ENCODE data around the gene FAM171A1.

The FAM171A1 gene

DNA sequence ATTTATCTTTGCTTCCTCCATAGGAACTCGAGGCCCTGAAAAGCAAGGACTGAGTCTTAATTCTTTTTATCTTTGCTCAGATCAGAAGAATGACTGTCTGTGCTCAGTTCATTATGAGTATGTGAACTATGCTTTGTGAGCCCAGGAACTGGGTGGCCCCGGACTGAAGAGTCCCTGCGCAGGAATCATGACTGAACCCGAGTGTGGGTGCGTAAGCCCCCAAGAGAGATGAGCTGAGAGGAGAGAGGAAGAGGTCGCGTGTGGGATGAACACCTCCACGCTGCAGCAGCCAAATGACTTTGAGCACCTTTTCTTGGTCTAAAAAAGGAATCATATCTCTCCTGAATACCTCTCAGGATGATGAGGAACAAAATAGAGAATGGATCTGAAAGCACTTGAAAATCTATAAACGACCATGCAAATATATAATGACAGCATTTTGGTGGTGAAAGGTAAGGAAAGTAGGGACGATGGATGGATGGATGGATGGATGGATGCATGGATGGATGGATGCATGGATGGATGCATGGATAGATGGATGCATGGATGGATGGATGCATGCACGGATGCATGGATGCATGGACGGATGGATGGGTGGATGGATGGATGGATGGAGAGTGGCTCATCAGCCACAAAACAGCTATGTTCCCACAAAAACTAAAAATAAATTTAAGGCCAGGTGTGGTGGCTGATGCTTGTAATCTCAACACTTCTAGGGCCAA lies 19.8 kb downstream of the FAM171A1 start:
- DNase-seq (ENCODE audit: low read depth), result no peak
- no peak overlapping the region for H3K4me3 ChIP-seq (ENCODE audit: low read depth, low read length)
- TF ChIP-seq, protein P1, sequence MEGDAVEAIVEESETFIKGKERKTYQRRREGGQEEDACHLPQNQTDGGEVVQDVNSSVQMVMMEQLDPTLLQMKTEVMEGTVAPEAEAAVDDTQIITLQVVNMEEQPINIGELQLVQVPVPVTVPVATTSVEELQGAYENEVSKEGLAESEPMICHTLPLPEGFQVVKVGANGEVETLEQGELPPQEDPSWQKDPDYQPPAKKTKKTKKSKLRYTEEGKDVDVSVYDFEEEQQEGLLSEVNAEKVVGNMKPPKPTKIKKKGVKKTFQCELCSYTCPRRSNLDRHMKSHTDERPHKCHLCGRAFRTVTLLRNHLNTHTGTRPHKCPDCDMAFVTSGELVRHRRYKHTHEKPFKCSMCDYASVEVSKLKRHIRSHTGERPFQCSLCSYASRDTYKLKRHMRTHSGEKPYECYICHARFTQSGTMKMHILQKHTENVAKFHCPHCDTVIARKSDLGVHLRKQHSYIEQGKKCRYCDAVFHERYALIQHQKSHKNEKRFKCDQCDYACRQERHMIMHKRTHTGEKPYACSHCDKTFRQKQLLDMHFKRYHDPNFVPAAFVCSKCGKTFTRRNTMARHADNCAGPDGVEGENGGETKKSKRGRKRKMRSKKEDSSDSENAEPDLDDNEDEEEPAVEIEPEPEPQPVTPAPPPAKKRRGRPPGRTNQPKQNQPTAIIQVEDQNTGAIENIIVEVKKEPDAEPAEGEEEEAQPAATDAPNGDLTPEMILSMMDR (IDR thresholded peaks at IDR 0.05; ENCODE audit: low read depth, low read length, missing control alignments), result no peak

GRCh38 chr10:15349112-15349511 lies 22.0 kb downstream of the FAM171A1 start:
- no peak for DNase-seq (ENCODE audit: low read depth)
- H3K4me3 ChIP-seq (ENCODE audit: low read depth, low read length), result no peak overlapping the region
- TF ChIP-seq, protein P1 (IDR thresholded peaks at IDR 0.05; ENCODE audit: low read depth, low read length, missing control alignments), result no peak

GRCh38 chr10:15348579-15348978 lies 22.5 kb downstream of the FAM171A1 start:
- TF ChIP-seq, protein P1 (IDR thresholded peaks at IDR 0.05; ENCODE audit: low read depth, low read length, missing control alignments), result no peak
- H3K4me3 ChIP-seq (ENCODE audit: low read depth, low read length), result no peak overlapping the region
- no peak for DNase-seq (ENCODE audit: low read depth)

DNA sequence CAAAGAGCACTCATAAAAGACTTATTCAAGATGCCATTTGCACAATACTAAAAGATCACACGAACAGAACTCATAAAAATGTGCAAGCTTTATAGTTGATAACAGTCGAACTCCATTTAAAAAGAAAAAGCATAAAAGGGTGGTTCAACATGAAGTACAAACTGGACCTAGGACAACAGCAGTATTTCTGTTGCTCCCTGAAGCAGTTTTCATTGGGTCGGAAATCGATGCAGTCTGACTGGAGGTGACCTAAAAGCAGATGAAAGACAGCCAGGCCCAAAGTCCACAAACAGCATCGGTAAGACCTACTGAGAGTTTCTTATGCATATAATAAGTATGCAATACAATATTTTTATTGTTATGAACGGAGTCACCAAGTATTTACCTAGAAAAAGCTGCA lies 23.9 kb downstream of the FAM171A1 start:
- TF ChIP-seq, protein P1 (IDR thresholded peaks at IDR 0.05; ENCODE audit: low read depth, low read length, missing control alignments), result no peak
- no peak for DNase-seq (ENCODE audit: low read depth)
- no peak overlapping the region for H3K4me3 ChIP-seq (ENCODE audit: low read depth, low read length)

GRCh38 chr10:15346440-15347141 lies 24.5 kb downstream of the FAM171A1 start:
- TF ChIP-seq, protein P1 (IDR thresholded peaks at IDR 0.05; ENCODE audit: low read depth, low read length, missing control alignments), result no peak
- H3K4me3 ChIP-seq (ENCODE audit: low read depth, low read length), result no peak overlapping the region
- DNase-seq (ENCODE audit: low read depth), result no peak

DNA sequence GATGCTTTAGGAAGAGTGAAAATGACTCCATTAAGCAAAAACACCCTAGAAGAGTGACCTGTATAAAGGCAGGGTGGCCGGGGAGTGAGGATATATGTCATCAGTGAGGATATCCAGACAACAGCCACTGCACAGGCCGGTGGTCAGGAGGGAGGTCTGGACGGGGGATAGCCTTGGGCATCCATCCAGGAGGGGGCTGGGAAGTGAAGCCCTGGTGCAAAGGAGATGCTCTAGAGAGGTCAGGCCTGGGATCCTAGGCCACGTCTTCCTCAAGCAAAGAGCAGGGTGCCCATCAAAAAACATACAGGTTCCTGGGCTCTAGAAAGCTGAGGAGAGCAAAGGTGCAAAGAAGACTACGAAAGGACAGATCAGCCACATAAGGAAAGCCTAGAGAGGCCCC lies 25.6 kb downstream of the FAM171A1 start:
- DNase-seq (ENCODE audit: low read depth), result no peak
- H3K4me3 ChIP-seq (ENCODE audit: low read depth, low read length), result no peak overlapping the region
- TF ChIP-seq, protein P1 (IDR thresholded peaks at IDR 0.05; ENCODE audit: low read depth, low read length, missing control alignments), result no peak
